ENCODE results near the gene LYPD6. TPM values are rescaled to one million over a fixed set of nuclear protein-coding genes. Genes with fewer than 3 reads are reported as not detected.
"Not testable (repeated sequence)": the region's sequence is repeated elsewhere in the genome, so short reads cannot be mapped to it uniquely, and the experiment has no call there.

LYPD6 gene
- total and polyA plus RNA-seq, 11 donors = 0.04 to 0.72 (median 0.12) TPM; not detected in 1

DNA sequence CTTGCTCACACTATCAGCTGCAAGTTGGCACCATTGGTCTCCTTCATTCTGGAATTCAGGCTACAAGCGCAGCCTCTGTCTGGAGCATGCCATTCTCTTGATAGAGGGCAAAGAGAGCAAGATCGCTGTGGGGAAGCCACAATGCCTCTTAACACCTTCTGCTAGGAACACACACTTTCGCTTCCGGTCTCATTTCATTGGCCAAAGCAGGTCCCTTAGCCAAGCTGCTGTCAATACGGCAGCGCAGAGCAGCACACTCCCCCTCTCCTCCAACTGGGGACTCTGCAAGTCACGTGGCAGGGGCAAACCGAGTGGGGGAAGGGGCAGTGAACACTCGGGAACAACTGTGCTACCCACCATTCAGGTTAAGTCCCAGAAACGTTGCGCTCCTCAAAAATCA, 159.1 kb downstream of the LYPD6 start:
- Histone ChIP-seq H3K4me1 (no peaks in the 10 kb centered on the region), H3K27me3 (peaks cover 0 to 10% (median 0%) of the 10 kb centered on the region in 9 donors), H3K27ac (no peak overlapping the region), H3K36me3 (no peaks in the 10 kb centered on the region), H3K9me3 (no peaks in the 10 kb centered on the region), H3K4me3 (no peak overlapping the region)
- TF ChIP-seq, protein P1, sequence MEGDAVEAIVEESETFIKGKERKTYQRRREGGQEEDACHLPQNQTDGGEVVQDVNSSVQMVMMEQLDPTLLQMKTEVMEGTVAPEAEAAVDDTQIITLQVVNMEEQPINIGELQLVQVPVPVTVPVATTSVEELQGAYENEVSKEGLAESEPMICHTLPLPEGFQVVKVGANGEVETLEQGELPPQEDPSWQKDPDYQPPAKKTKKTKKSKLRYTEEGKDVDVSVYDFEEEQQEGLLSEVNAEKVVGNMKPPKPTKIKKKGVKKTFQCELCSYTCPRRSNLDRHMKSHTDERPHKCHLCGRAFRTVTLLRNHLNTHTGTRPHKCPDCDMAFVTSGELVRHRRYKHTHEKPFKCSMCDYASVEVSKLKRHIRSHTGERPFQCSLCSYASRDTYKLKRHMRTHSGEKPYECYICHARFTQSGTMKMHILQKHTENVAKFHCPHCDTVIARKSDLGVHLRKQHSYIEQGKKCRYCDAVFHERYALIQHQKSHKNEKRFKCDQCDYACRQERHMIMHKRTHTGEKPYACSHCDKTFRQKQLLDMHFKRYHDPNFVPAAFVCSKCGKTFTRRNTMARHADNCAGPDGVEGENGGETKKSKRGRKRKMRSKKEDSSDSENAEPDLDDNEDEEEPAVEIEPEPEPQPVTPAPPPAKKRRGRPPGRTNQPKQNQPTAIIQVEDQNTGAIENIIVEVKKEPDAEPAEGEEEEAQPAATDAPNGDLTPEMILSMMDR (IDR thresholded peaks at IDR 0.05) = no peak
- no peak for TF ChIP-seq POLR2A (IDR thresholded peaks at IDR 0.05)
- ATAC-seq = no peak
- no peak for DNase-seq
- intact Hi-C loops (cut with DNase I) = no loop called here
- WGBS, 4 donors = 52 to 70% (median 60%) methylated on average over 10 to 11 of the region's 11 CpGs

GRCh38 chr2:149490296-149490695, 159.9 kb downstream of the LYPD6 start:
- Histone ChIP-seq H3K36me3 (no peaks in the 10 kb centered on the region), H3K4me3 (no peak overlapping the region), H3K27ac (no peak overlapping the region), H3K9me3 (peaks cover 0 to 6% (median 0%) of the 10 kb centered on the region in 12 donors), H3K27me3 (peaks cover 0 to 8% (median 0%) of the 10 kb centered on the region in 9 donors), H3K4me1 (no peaks in the 10 kb centered on the region)
- 20 to 30% (median 23%) methylated on average over 3 of the region's 3 CpGs for WGBS, 4 donors
- DNase-seq (no peak), ATAC-seq (no peak)
- no peak for TF ChIP-seq POLR2A (IDR thresholded peaks at IDR 0.05)
- TF ChIP-seq, protein P1 (IDR thresholded peaks at IDR 0.05) = no peak
- intact Hi-C loops (cut with DNase I) = no loop called here

DNA sequence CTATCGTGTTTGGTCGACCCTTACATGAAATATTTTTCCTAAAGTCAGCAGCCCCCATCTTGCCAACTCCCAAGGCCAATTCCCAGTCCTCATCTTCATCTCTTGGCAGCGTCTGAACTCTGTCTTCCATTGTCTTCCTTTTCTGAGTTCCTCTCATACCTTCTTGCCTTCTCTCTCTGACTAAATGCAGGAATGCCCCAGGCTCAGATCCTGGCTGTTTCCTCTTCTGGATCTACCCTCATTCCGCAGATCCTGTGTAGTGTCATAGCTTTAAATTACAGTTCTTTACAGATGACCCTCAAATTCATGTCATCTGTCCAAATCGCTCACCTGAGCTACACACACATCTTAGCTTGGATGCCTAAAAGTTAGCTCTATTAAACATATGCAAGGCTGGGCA, 162.5 kb downstream of the LYPD6 start:
- ATAC-seq (no peak), DNase-seq (no peak)
- Histone ChIP-seq H3K36me3 (no peaks in the 10 kb centered on the region), H3K27ac (no peak overlapping the region), H3K27me3 (no peaks in the 10 kb centered on the region), H3K9me3 (peaks cover 0 to 10% (median 0%) of the 10 kb centered on the region in 12 donors), H3K4me3 (no peak overlapping the region), H3K4me1 (no peaks in the 10 kb centered on the region)
- TF ChIP-seq POLR2A (IDR thresholded peaks at IDR 0.05) = no peak
- TF ChIP-seq, protein P1 (IDR thresholded peaks at IDR 0.05) = no peak
- WGBS, 4 donors = 83 to 86% (median 84%) methylated on average over 5 of the region's 5 CpGs
- intact Hi-C loops (cut with DNase I) = no loop called here

DNA sequence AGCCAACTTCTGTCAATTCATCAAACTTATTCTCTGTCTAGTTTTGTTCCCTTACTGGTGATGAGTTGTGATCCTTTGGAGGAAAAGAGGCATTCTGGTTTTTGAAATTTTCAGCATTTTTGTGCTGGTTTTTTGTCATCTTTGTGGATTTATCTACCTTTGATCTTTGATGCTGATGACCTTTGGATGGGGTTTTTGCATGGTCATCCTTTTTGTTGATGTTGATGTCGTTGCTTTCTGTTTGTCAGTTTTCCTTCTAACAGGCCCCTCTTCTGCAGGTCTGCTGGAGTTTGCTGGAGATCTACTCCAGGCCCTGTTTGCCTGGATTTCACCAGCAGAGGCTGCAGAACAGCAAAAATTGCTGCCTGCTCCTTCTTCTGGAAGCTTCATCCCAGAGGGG, 168.8 kb downstream of the LYPD6 start:
- H3K4me3 ChIP-seq; H3K36me3 ChIP-seq; H3K27me3 ChIP-seq; H3K27ac ChIP-seq; DNase-seq; ATAC-seq; intact Hi-C loops (cut with DNase I); H3K4me1 ChIP-seq: not testable (repeated sequence)
- H3K9me3 ChIP-seq = peaks cover 0 to 12% (median 0%) of the 10 kb centered on the region in 12 donors
- 64 to 82% (median 75%) methylated on average over 1 of the region's 1 CpG for WGBS, 4 donors

- intact Hi-C loops (cut with DNase I); DNase-seq; H3K4me3 ChIP-seq; H3K36me3 ChIP-seq; H3K27ac ChIP-seq; H3K27me3 ChIP-seq; ATAC-seq; H3K4me1 ChIP-seq; H3K9me3 ChIP-seq: not testable (repeated sequence)
- WGBS, 4 donors = 70 to 84% (median 76%) methylated on average over 7 to 8 of the region's 8 CpGs
These were observed 176.4 kb downstream of the LYPD6 start for GRCh38 chr2:149506808-149507207.
